ENCODE measurements around the gene CRACDL.

CRACDL gene

DNA sequence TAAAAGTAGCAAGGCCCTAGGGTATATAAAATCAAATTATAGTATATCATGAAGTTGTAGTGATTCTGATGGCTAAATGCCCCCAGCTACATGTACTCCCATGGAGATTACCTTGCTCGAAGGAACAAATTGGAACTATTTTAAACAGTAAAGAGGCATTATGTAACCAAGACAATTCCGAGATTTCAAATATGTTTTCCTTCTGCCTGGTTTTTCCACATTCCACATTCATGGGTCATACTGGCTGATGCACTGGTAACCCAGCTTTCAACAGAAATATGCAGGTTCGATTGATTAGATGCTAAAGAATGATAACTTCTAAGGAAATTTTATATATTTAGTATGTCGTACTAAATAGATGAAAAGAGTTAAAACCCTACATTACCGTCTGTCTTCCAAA lies 142.8 kb downstream of the CRACDL start:
- no peaks in the 10 kb centered on the region for H3K79me2 ChIP-seq (ENCODE audit: control insufficient read depth, low read length)
- no peak overlapping the region for H3K4me3 ChIP-seq (ENCODE audit: low read length)
- H4K20me1 ChIP-seq (ENCODE audit: control insufficient read depth, insufficient read depth, low read depth, low read length): no peaks in the 10 kb centered on the region
- H3K9me2 ChIP-seq (replicated peaks; ENCODE audit: control insufficient read depth, low read length): no peaks in the 10 kb centered on the region
- no peaks in the 10 kb centered on the region for H3K36me3 ChIP-seq (ENCODE audit: control insufficient read depth, low read length)
- TF ChIP-seq CTCF (IDR thresholded peaks at IDR 0.05; ENCODE audit: low read depth, low read length, poor library complexity, severe bottlenecking) (no peak), EZH2phosphoT487 (IDR thresholded peaks at IDR 0.05; ENCODE audit: borderline replicate concordance, low read length) (no peak)
- H3F3A ChIP-seq (ENCODE audit: control insufficient read depth, insufficient read depth): no peaks in the 10 kb centered on the region
- H3K4me1 ChIP-seq (ENCODE audit: control insufficient read depth, low read length): no peaks in the 10 kb centered on the region
- H3K9me3 ChIP-seq (ENCODE audit: control insufficient read depth, insufficient read depth, low read length): no peaks in the 10 kb centered on the region
- no peaks in the 10 kb centered on the region; the same call in 1 of the 2 replicates for H3K27me3 ChIP-seq (ENCODE audit: control insufficient read depth, low read length)
- no peak overlapping the region for H3K4me2 ChIP-seq (ENCODE audit: low read length)
- no peak overlapping the region for H3K27ac ChIP-seq (ENCODE audit: low read depth, low read length)

GRCh38 chr2:98790221-98790620 lies 145.8 kb downstream of the CRACDL start:
- no peaks in the 10 kb centered on the region; the same call in 1 of the 2 replicates for H3K27me3 ChIP-seq (ENCODE audit: control insufficient read depth, low read length)
- H3K4me3 ChIP-seq (ENCODE audit: low read length): no peak overlapping the region
- no peak overlapping the region for H3K27ac ChIP-seq (ENCODE audit: low read depth, low read length)
- no peaks in the 10 kb centered on the region for H4K20me1 ChIP-seq (ENCODE audit: control insufficient read depth, insufficient read depth, low read depth, low read length)
- no peaks in the 10 kb centered on the region for H3K9me2 ChIP-seq (replicated peaks; ENCODE audit: control insufficient read depth, low read length)
- no peaks in the 10 kb centered on the region for H3K36me3 ChIP-seq (ENCODE audit: control insufficient read depth, low read length)
- no peak overlapping the region for H3K4me2 ChIP-seq (ENCODE audit: low read length)
- no peaks in the 10 kb centered on the region for H3F3A ChIP-seq (ENCODE audit: control insufficient read depth, insufficient read depth)
- no peaks in the 10 kb centered on the region for H3K79me2 ChIP-seq (ENCODE audit: control insufficient read depth, low read length)
- H3K9me3 ChIP-seq (ENCODE audit: control insufficient read depth, insufficient read depth, low read length): no peaks in the 10 kb centered on the region
- H3K4me1 ChIP-seq (ENCODE audit: control insufficient read depth, low read length): no peaks in the 10 kb centered on the region
- TF ChIP-seq EZH2phosphoT487 (IDR thresholded peaks at IDR 0.05; ENCODE audit: borderline replicate concordance, low read length): no peak
- no peak for TF ChIP-seq CTCF (IDR thresholded peaks at IDR 0.05; ENCODE audit: low read depth, low read length, poor library complexity, severe bottlenecking)

GRCh38 chr2:98787700-98788099 lies 148.3 kb downstream of the CRACDL start:
- Histone ChIP-seq H3K27me3 (ENCODE audit: control insufficient read depth, low read length) (no peaks in the 10 kb centered on the region; the same call in 1 of the 2 replicates), H3K36me3 (ENCODE audit: control insufficient read depth, low read length) (no peaks in the 10 kb centered on the region), H3K9me3 (ENCODE audit: control insufficient read depth, insufficient read depth, low read length) (no peaks in the 10 kb centered on the region), H3K9me2 (replicated peaks; ENCODE audit: control insufficient read depth, low read length) (no peaks in the 10 kb centered on the region), H3F3A (ENCODE audit: control insufficient read depth, insufficient read depth) (no peaks in the 10 kb centered on the region), H3K27ac (ENCODE audit: low read depth, low read length) (no peak overlapping the region), H4K20me1 (ENCODE audit: control insufficient read depth, insufficient read depth, low read depth, low read length) (no peaks in the 10 kb centered on the region), H3K4me1 (ENCODE audit: control insufficient read depth, low read length) (no peaks in the 10 kb centered on the region), H3K79me2 (ENCODE audit: control insufficient read depth, low read length) (no peaks in the 10 kb centered on the region), H3K4me3 (ENCODE audit: low read length) (no peak overlapping the region), H3K4me2 (ENCODE audit: low read length) (no peak overlapping the region)
- no peak for TF ChIP-seq EZH2phosphoT487 (IDR thresholded peaks at IDR 0.05; ENCODE audit: borderline replicate concordance, low read length)
- no peak for TF ChIP-seq CTCF (IDR thresholded peaks at IDR 0.05; ENCODE audit: low read depth, low read length, poor library complexity, severe bottlenecking)

Measured in DOHH2 (cell line).